HEK293 (cell line): ENCODE measurements around the gene ASAP2.

Source experiments
- GLI4 ChIP-seq: fragments of 450-650 bp; formaldehyde crosslinking; IDR thresholded peaks from 2 replicates; pipeline ENCODE4 v1.5.1; 2016; ENCODE audit warnings: missing biosample characterization, missing genetic modification characterization
- MYNN ChIP-seq: fragments of 450-650 bp; formaldehyde crosslinking; IDR thresholded peaks from 2 replicates; pipeline ENCODE4 v1.5.1; 2016; ENCODE audit warnings: missing biosample characterization, missing genetic modification characterization, borderline replicate concordance
- ZNF214 ChIP-seq: fragments of 450-650 bp; formaldehyde crosslinking; IDR thresholded peaks from 2 replicates; pipeline ENCODE4 v1.5.1; 2017; ENCODE audit warnings: missing biosample characterization, mild to moderate bottlenecking, missing genetic modification characterization, borderline replicate concordance
- ZNF24 ChIP-seq: fragments of 450-650 bp; formaldehyde crosslinking; IDR thresholded peaks from 2 replicates; pipeline ENCODE4 v1.5.1; 2016; ENCODE audit warnings: missing biosample characterization, missing genetic modification characterization
- ZNF274 ChIP-seq, 2 experiments: fragments of 200-500 bp in 1 of 2; fragments of 450-650 bp in 1 of 2; sonication (Bioruptor generic) in 1 of 2; formaldehyde crosslinking in 1 of 2; IDR thresholded peaks; 2 replicates each; pipeline versions ENCODE4 v1.5.1 to v1.6.1; 2014 to 2016; ENCODE audit warnings: borderline replicate concordance in 1 of 2, inconsistent platforms in 1 of 2, low read length in 1 of 2, missing biosample characterization in 1 of 2, missing genetic modification characterization in 1 of 2
- ZNF404 ChIP-seq: fragments of 450-650 bp; formaldehyde crosslinking; IDR thresholded peaks from 2 replicates; pipeline ENCODE4 v1.5.1; 2017; ENCODE audit warnings: missing biosample characterization, missing genetic modification characterization
- ZNF548 ChIP-seq: fragments of 450-650 bp; formaldehyde crosslinking; IDR thresholded peaks from 2 replicates; pipeline ENCODE4 v1.5.1; 2016; ENCODE audit warnings: missing biosample characterization, missing genetic modification characterization
- ZNF561 ChIP-seq: fragments of 450-650 bp; IDR thresholded peaks from 2 replicates; pipeline ENCODE4 v1.5.1; 2018; ENCODE audit warnings: missing biosample characterization, missing genetic modification characterization, borderline replicate concordance
- ZNF76 ChIP-seq: fragments of 450-650 bp; formaldehyde crosslinking; IDR thresholded peaks from 2 replicates; pipeline ENCODE4; 2016; ENCODE audit warnings: low read depth, missing biosample characterization, missing genetic modification characterization, borderline replicate concordance
- TF ChIP-seq, protein P1 (sequence below): fragments of 450-650 bp; formaldehyde crosslinking; IDR thresholded peaks from 2 replicates; pipeline ENCODE4 v1.5.1; 2016; ENCODE audit warnings: missing biosample characterization, missing genetic modification characterization

DNA sequence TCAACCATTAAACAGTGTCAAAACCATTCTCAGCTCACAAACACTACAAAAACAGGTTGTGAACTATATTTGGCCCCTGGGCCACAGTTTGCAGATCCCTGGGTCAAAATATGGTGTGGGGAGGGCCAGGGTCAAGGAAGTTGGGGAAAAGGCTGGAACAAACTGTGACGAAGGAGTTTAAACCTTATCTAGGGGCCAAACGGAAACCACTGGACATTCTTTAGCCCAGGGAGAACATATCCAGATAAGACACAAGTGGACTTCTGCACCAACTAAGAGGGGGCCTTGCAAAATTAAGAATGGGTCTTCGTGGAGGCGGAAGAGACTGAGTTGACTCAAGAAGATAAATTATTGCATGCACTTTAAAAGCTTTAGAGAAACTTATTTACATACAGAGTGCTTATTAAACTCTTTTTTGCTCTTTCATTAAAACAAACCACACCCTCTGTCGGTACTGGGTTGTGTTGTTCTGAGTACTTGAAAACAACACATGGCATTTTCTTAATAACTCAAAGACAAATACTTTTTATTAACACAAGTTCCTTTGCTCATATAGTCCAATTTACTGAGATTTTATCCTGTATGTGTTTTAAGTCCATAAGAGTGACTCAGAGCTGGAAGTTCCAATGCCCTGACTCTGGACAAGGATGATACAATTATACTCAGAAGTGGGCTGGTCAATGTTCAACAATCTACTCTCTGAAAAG, 5.3 kb upstream of the ASAP2 start:
- TF ChIP-seq, protein P1, sequence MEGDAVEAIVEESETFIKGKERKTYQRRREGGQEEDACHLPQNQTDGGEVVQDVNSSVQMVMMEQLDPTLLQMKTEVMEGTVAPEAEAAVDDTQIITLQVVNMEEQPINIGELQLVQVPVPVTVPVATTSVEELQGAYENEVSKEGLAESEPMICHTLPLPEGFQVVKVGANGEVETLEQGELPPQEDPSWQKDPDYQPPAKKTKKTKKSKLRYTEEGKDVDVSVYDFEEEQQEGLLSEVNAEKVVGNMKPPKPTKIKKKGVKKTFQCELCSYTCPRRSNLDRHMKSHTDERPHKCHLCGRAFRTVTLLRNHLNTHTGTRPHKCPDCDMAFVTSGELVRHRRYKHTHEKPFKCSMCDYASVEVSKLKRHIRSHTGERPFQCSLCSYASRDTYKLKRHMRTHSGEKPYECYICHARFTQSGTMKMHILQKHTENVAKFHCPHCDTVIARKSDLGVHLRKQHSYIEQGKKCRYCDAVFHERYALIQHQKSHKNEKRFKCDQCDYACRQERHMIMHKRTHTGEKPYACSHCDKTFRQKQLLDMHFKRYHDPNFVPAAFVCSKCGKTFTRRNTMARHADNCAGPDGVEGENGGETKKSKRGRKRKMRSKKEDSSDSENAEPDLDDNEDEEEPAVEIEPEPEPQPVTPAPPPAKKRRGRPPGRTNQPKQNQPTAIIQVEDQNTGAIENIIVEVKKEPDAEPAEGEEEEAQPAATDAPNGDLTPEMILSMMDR (tag by site-specific recombination) = no peak
- no peak for TF ChIP-seq ZNF274 (IDR thresholded peaks at IDR 0.05; ENCODE audit: low read length)
- TF ChIP-seq ZNF274 (tag by site-specific recombination; IDR thresholded peaks at IDR 0.05; ENCODE audit: borderline replicate concordance) = no peak
- no peak for TF ChIP-seq ZNF404 (tag by site-specific recombination)
- no peak for TF ChIP-seq GLI4 (tag by site-specific recombination)
- no peak for TF ChIP-seq ZNF76
- no peak for TF ChIP-seq ZNF561 (tag by site-specific recombination)
- TF ChIP-seq ZNF214 (tag by site-specific recombination) = no peak
- TF ChIP-seq ZNF24 (tag by site-specific recombination) = no peak
- TF ChIP-seq ZNF548 (tag by site-specific recombination) = no peak
- TF ChIP-seq MYNN (tag by site-specific recombination) = no peak
